Activated CD8-positive, alpha-beta memory T cell treated with anti-CD3 and anti-CD28 coated beads, Interleukin-2, amount 50 U/mL, for 4 hours (primary cell): ENCODE results near the gene IGFBP2.

ENCODE experiments used
- DNase-seq: peaks from one replicate; pipeline ENCODE4 v3.0.0-alpha.2; 2020

IGFBP2 gene

GRCh38 chr2:216616083-216616678 lies 17.0 kb upstream of the IGFBP2 start:
- DNase-seq = no peak

GRCh38 chr2:216617159-216617815 lies 15.9 kb upstream of the IGFBP2 start:
- DNase-seq = no peak

DNA sequence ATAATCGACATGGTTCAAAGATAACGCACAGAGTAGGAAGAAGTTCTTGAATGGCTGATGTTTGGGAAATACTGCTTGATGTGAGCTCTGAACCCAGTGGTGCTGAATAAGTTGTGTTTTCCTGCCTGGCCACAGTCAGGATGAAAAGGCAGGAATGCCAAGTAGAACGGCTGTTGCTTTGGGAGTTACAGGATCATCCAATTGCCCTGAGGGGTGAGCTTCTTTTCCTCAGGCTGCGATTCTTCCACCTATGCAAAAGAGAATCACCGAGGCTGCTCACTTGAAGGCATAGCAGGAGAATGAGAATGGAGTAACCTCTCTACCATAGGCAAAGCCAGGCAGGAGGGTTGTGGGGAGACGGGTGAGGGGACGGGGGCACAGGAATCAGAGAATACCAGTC lies 14.4 kb upstream of the IGFBP2 start:
- no peak for DNase-seq

GRCh38 chr2:216619411-216620393 lies 13.5 kb upstream of the IGFBP2 start:
- no peak for DNase-seq

GRCh38 chr2:216620786-216621185 lies 12.4 kb upstream of the IGFBP2 start:
- no peak for DNase-seq

DNA sequence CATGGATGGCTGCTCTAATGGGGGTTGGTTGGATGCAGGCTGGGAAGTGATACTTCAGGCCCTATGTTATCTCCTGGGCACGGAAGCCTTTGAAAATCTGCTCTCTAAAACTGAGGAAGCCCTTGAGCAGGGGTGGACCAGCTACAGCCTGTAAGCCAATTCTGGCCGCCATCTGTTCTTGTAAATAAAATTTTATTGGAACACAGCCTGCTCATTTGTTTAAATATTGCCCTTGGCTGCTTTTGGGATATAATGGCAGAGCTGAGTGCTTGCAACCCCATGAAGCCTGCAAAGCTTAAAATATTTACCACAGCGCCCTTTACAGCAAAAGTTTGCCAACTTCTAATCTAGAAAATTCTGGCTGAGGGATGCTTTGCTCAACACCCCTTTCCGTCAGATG lies 11.9 kb upstream of the IGFBP2 start:
- DNase-seq = no peak

- DNase-seq = no peak
These were observed 10.7 kb upstream of the IGFBP2 start for GRCh38 chr2:216622526-216622925.

GRCh38 chr2:216624251-216624650 lies 9.0 kb upstream of the IGFBP2 start:
- DNase-seq = no peak

- no peak for DNase-seq
These were observed 6.9 kb upstream of the IGFBP2 start for GRCh38 chr2:216626168-216626874.

DNA sequence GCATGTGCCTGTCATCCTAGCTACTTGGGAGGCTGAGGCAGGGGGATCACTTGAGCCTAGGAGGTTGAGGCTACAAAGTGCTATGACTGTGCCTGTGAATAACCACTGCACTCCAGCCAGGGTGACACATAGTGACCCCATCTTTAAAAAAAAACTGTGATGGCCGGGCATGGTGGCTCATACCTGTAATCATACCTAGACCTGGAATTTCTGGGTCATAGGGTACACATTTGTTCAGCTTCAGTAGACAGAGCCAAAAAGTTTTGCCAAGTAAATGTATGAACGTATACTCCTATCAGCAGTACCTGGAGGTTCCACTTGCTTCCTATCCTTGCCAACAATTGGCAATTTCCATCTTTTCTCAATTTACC lies 6.4 kb upstream of the IGFBP2 start:
- no peak for DNase-seq

GRCh38 chr2:216629784-216630183 lies 3.4 kb upstream of the IGFBP2 start:
- DNase-seq = no peak

DNA sequence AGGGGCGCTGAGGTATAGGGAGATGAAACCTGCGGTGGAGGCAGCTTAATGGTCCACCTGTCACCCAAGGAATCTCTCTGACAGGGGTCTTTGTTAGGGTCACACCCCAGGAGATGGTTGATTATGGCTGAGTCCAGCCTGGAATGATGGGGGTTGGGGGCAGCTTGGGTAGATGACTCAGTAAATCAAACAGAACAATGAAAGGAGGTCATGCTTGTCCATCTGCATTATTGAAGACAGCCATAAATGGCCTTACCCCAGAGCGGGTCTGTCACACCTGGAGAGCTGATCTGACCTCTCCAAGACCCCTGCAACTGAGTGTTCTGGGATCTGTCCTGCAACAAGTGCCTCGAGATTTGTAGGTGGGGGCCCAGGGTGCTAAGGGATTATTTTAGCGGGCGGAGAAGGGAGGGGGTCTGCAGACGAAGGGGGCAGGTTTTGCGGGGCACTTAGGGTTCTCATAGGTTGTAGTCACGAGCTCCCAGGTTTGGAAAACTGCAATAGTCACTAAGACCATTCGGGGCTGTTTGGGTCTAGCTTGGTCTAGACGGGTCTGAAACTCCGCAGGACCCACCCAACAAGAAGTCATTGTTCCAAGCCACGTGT lies 771 bp upstream of the IGFBP2 start:
- no peak for DNase-seq

GRCh38 chr2:216633616-216634369 lies 573 bp downstream of the IGFBP2 start:
- no peak for DNase-seq

- DNase-seq = no peak
These were observed 1.3 kb downstream of the IGFBP2 start for GRCh38 chr2:216634370-216635148.

- no peak for DNase-seq
These were observed 2.0 kb downstream of the IGFBP2 start for GRCh38 chr2:216635171-216635570.

DNA sequence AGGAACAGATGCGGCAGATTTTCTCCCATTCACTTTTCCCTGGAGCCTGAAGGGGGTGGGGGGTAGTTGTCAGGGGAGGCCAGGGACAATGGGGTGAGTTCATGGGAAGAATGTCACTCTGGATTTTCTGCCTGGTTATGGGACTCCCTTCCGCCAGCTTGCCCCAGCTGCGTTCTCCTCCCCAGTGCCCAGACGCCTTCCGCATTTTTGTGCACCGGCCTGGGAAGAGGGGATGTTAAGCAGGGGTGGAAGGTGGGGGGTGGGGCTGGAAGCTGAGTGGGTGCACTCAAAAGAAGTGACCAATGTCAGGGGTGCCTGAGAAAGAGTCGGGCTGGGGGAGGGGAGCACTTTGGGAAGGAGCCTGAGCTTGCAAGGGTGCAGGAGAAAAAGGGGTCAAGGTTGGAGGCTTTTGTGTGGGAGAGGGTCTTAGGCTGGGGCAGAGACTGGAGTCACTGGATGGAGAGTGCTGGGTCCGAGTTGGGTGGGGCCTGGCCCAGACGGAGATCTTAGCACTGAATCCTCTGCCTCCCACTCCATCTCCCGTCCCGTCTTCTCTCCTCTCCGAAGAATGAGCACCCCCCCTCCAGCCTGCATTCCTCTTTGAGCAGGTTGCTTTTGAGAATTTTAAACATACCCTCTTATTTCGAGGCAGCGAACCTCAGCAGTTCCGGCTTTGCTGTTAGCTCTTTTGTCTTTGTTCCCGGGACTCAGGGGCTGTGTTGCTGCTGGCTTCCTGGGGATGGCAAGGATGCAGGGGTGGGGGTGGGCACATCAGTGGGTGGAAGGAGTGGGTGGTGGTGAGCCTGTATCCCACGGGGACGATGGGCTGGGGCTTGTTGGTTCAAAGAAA lies 2.7 kb downstream of the IGFBP2 start:
- DNase-seq = no peak

- DNase-seq = no peak
These were observed 3.6 kb downstream of the IGFBP2 start for GRCh38 chr2:216636551-216637450.

DNA sequence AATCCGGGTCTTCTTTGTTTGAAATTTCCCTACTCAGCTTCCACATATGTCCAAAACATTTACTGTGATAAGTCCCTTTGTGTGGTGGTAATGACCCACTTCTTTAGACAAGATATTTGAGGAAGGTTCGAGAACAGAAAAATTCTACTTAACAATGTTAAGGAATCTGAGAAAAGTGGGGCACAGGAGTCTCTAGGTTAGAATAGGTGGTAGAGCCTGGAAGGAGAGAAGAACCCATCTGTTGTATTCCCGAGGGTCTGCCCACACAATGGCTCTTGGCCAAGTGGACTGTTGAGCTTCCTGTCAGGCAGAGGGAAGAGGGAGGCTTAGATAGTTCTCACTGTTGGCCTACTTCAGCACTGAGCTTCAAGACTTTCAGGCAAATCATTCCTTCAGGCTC lies 4.3 kb downstream of the IGFBP2 start:
- DNase-seq = no peak
